HCT116 (cell line): ENCODE measurements around the gene MYOM1. TPM values are rescaled to one million over a fixed set of nuclear protein-coding genes. Genes with fewer than 3 reads are reported as not detected.

Experiments
- ATAC-seq: fragments of 200-7000 bp; cut with Tn5 transposase; 2 replicates; pipeline ENCODE4 v1.9.1; 2020; ENCODE audit warnings: mild to moderate bottlenecking, moderate library complexity
- BruUV-seq: library from RNA; stranded (reverse); fragments of 400-500 nt; replicated peaks from 2 replicates; lab custom pipeline; 2021; lab: Mats Ljungman, UMichigan
- CTCF ChIA-PET: fragments of 300-600 bp; sonication (Branson Sonifier 250); formaldehyde crosslinking; loops from one replicate; lab custom pipeline; 2021; ENCODE audit warnings: antibody characterized with exemption; lab: Charles Lee
- POLR2A ChIA-PET: fragments of 300-600, 350-600 bp; sonication (Branson Sonifier 250); formaldehyde crosslinking; loops from one replicate; lab custom pipeline; 2021; ENCODE audit warnings: antibody characterized with exemption; lab: Charles Lee
- RAD21 ChIA-PET, 2 experiments: fragments of 300-600 bp; sonication (Branson Sonifier 250); formaldehyde crosslinking; loops; one replicate each; lab custom pipeline; 2023; ENCODE audit warnings: low total read pairs in 2 of 2; ENCODE audit not compliant: uncharacterized antibody in 2 of 2, unreplicated experiment in 2 of 2, low non-redundant PET in 1 of 2; lab: Charles Lee
- DNase-seq: peaks from one replicate; pipeline ENCODE4 v3.0.0-alpha.2; 2010; ENCODE audit warnings: low read depth, low spot score
- H2AFZ ChIP-seq: fragments of 200-600 bp; shearing (Covaris generic), sonication (generic); 2 replicates; pipeline ENCODE4 v1.6.1; 2017; ENCODE audit warnings: low read depth, mixed run types, mixed read lengths, antibody characterized with exemption, low read length; ENCODE audit not compliant: poor library complexity, severe bottlenecking
- H3K27ac ChIP-seq: 2 replicates; pipeline ENCODE4 v1.5.1; 2012; ENCODE audit warnings: low read depth, low read length
- H3K27me3 ChIP-seq: fragments of 200-600 bp; sonication (generic); 2 replicates; pipeline ENCODE4 v1.6.1; 2016; ENCODE audit warnings: mixed run types, low read length, mixed read lengths; ENCODE audit not compliant: insufficient read depth
- H3K36me3 ChIP-seq, 2 experiments: fragments of 200-500 bp in 1 of 2; fragments of 200-600 bp in 1 of 2; sonication (Bioruptor generic) in 1 of 2; sonication (generic) in 1 of 2; 2 replicates each; pipeline versions ENCODE4 v1.5.1 to v1.6.1; 2014 to 2016; ENCODE audit warnings: low read length in 2 of 2, inconsistent platforms in 1 of 2, mixed read lengths in 1 of 2, mixed run types in 1 of 2; ENCODE audit not compliant: insufficient read depth in 2 of 2, control insufficient read depth in 1 of 2
- H3K4me1 ChIP-seq, 2 experiments: fragments of 200-600 bp in 1 of 2; sonication (generic) in 1 of 2; 2 replicates each; pipeline versions ENCODE4 v1.5.1 to v1.6.1; 2012 to 2017; ENCODE audit warnings: low read length in 2 of 2, inconsistent platforms in 1 of 2, mild to moderate bottlenecking in 1 of 2, mixed read lengths in 1 of 2, mixed run types in 1 of 2, moderate library complexity in 1 of 2; ENCODE audit not compliant: insufficient read depth in 2 of 2, control insufficient read depth in 1 of 2
- H3K4me2 ChIP-seq: fragments of 200-600 bp; sonication (generic); 2 replicates; pipeline ENCODE4 v1.6.1; 2017; ENCODE audit warnings: mixed run types, low read length, mixed read lengths
- H3K4me3 ChIP-seq, 2 experiments: fragments of 200-600 bp in 1 of 2; sonication (generic) in 1 of 2; replicated peaks in 1 of 2; 2 replicates each; pipeline ENCODE4 v1.5.1; 2011 to 2016; ENCODE audit warnings: low read length in 2 of 2, control low read depth in 1 of 2, low read depth in 1 of 2, mild to moderate bottlenecking in 1 of 2, mixed read lengths in 1 of 2, mixed run types in 1 of 2
- H3K79me2 ChIP-seq: fragments of 200-600 bp; sonication (generic); 2 replicates; pipeline ENCODE4 v1.6.1; 2017; ENCODE audit warnings: mild to moderate bottlenecking, mixed run types, low read length, moderate library complexity, mixed read lengths; ENCODE audit not compliant: insufficient read depth
- H3K9ac ChIP-seq: fragments of 200-600 bp; sonication (generic); 2 replicates; pipeline ENCODE4 v1.6.1; 2016; ENCODE audit warnings: low read length, mixed read lengths
- H3K9me2 ChIP-seq: fragments of 200-600 bp; sonication (generic), shearing (Covaris generic); 2 replicates; pipeline ENCODE4 v1.6.1; 2017; ENCODE audit warnings: mixed run types, mild to moderate bottlenecking, moderate library complexity; ENCODE audit not compliant: insufficient read depth
- H3K9me3 ChIP-seq, 2 experiments: fragments of 200-500 bp in 1 of 2; fragments of 200-600 bp in 1 of 2; sonication (Bioruptor generic) in 1 of 2; sonication (generic) in 1 of 2; 2 replicates each; pipeline ENCODE4 v1.6.1; 2014 to 2017; ENCODE audit warnings: low read length in 2 of 2, mixed read lengths in 2 of 2, inconsistent platforms in 1 of 2, low read depth in 1 of 2, mild to moderate bottlenecking in 1 of 2, mixed run types in 1 of 2, moderate library complexity in 1 of 2; ENCODE audit not compliant: control insufficient read depth in 1 of 2, insufficient read depth in 1 of 2
- H4K20me1 ChIP-seq: fragments of 200-600 bp; sonication (generic), shearing (Covaris generic); 2 replicates; pipeline ENCODE4 v1.6.1; 2017; ENCODE audit warnings: mixed run types, mild to moderate bottlenecking, moderate library complexity; ENCODE audit not compliant: insufficient read depth
- CBX3 ChIP-seq: IDR thresholded peaks from 2 replicates; pipeline ENCODE4 v1.6.1; 2012; ENCODE audit warnings: low read depth
- ELF1 ChIP-seq: IDR thresholded peaks from 2 replicates; pipeline ENCODE4 v1.6.1; 2012; ENCODE audit warnings: low read depth, borderline replicate concordance
- EZH2phosphoT487 ChIP-seq: fragments of 200-600 bp; IDR thresholded peaks from 2 replicates; pipeline ENCODE4 v1.6.1; 2018; ENCODE audit warnings: antibody characterized with exemption, borderline replicate concordance
- JUND ChIP-seq: IDR thresholded peaks from 2 replicates; pipeline ENCODE4 v1.6.1; 2012
- RAD21 ChIP-seq: IDR thresholded peaks from 2 replicates; pipeline ENCODE4 v1.6.1; 2012; ENCODE audit warnings: low read depth, mild to moderate bottlenecking
- SIN3A ChIP-seq: IDR thresholded peaks from 2 replicates; pipeline ENCODE4 v1.6.1; 2012; ENCODE audit warnings: low read depth
- SP1 ChIP-seq: IDR thresholded peaks from 2 replicates; pipeline ENCODE4 v1.6.1; 2012; ENCODE audit warnings: low read depth
- ZBTB33 ChIP-seq: IDR thresholded peaks from 2 replicates; pipeline ENCODE4 v1.6.1; 2011; ENCODE audit warnings: mild to moderate bottlenecking, low read length, moderate library complexity; ENCODE audit not compliant: insufficient replicate concordance; ENCODE audit errors: extremely low read depth
- ZFX ChIP-seq: fragments of 450-650 bp; IDR thresholded peaks from 2 replicates; pipeline ENCODE4 v1.6.1; 2017
- ZNF274 ChIP-seq: fragments of 200-500 bp; sonication (Bioruptor generic); IDR thresholded peaks from 2 replicates; pipeline ENCODE4 v1.6.1; 2014; ENCODE audit warnings: mild to moderate bottlenecking, low read depth, low read length, inconsistent platforms
- intact Hi-C: fragments of 100-400 bp; cut with micrococcal nuclease; formaldehyde crosslinking; loops from 2 replicates; pipeline ENCODE4 v1.10.0; 2022
- total RNA-seq: library from RNA; stranded (reverse); gene quantifications from one replicate; pipeline ENCODE4 v1.2.1, GENCODE V29; 2021; ENCODE audit not compliant: unreplicated experiment
- TF ChIP-seq, protein P1 (sequence below): IDR thresholded peaks from 2 replicates; pipeline ENCODE4 v1.6.1; 2012
- TF ChIP-seq, protein P2 (sequence below): IDR thresholded peaks from 2 replicates; pipeline ENCODE4 v1.6.1; 2012

The MYOM1 gene
- total RNA-seq, 1 experiment from 2014 or later = 0.52 TPM

DNA sequence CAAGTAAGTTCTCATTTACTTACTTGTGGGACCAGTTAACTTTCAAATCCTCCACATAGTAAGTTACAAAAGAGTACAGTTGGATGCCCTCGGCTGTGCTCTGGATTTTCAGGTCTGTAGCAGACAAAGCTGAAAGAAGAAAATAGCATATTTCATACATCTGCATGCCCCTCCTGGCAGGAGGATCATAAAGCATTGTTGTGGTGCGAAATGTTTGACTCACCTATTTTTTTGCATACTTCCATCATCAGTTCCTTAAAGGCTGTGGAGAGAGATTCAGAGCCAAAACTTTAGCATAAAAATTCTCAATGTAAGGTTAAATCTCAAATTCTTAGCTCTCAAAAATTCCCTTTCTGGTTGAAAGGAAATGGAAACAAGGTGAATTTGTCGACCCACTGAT, 136.0 kb downstream of the MYOM1 start (continued):
- TF ChIP-seq, protein P1, sequence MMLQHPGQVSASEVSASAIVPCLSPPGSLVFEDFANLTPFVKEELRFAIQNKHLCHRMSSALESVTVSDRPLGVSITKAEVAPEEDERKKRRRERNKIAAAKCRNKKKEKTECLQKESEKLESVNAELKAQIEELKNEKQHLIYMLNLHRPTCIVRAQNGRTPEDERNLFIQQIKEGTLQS = no peak
- TF ChIP-seq CBX3 (no peak), SP1 (no peak), ZNF274 (no peak), EZH2phosphoT487 (no peak)
- TF ChIP-seq, all 23 proteins: peak for 0

GRCh38 chr18:3081584-3081991, 138.2 kb downstream of the MYOM1 start:
- ATAC-seq (no peak), DNase-seq (no peak)
- no peaks in the 10 kb centered on the region for H3K36me3 ChIP-seq
- no TSS peak for BruUV-seq
- ChIA-PET RAD21 (no interaction called here), POLR2A (no interaction called here), CTCF (no interaction called here)
- intact Hi-C loops = no loop called here
- H3K4me2 ChIP-seq = no peak overlapping the region
- no peaks in the 10 kb centered on the region for H3K4me1 ChIP-seq
- H3K9me3 ChIP-seq = no peaks in the 10 kb centered on the region
- H4K20me1 ChIP-seq = no peaks in the 10 kb centered on the region
- TF ChIP-seq ZBTB33 (no peak), SIN3A (no peak), CBX3 (no peak), ZNF274 (no peak), RAD21 (no peak), ZFX (no peak), EZH2phosphoT487 (no peak), ELF1 (no peak), JUND (no peak)
- TF ChIP-seq, protein P2, sequence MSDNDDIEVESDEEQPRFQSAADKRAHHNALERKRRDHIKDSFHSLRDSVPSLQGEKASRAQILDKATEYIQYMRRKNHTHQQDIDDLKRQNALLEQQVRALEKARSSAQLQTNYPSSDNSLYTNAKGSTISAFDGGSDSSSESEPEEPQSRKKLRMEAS = no peak
- H3K79me2 ChIP-seq = no peaks in the 10 kb centered on the region
- no peak overlapping the region for H3K9ac ChIP-seq
- H3K27ac ChIP-seq = no peak overlapping the region
- H2AFZ ChIP-seq = no peak overlapping the region
- H3K27me3 ChIP-seq = no peaks in the 10 kb centered on the region
- no peak overlapping the region for H3K4me3 ChIP-seq
- no peaks in the 10 kb centered on the region for H3K9me2 ChIP-seq
